Neural cell (in vitro differentiated cells): ENCODE measurements around the gene IFNGR1.

Source experiments
- CTCF ChIP-seq: fragments of 450-650 bp; IDR thresholded peaks from 2 replicates; pipeline ENCODE4 v1.5.1; 2014; ENCODE audit warnings: antibody characterized with exemption, mild to moderate bottlenecking, moderate library complexity; ENCODE audit not compliant: poor library complexity, severe bottlenecking
- EP300 ChIP-seq: fragments of 450-650 bp; conservative IDR thresholded peaks from 2 replicates; pipeline ENCODE4 v1.6.1; 2014; ENCODE audit warnings: antibody characterized with exemption, mild to moderate bottlenecking, moderate library complexity; ENCODE audit not compliant: poor library complexity, severe bottlenecking
- EZH2 ChIP-seq: fragments of 200-600, 300-800 bp; shearing (Covaris generic), sonication (generic); IDR thresholded peaks from 2 replicates; pipeline ENCODE4 v1.6.1; 2014; ENCODE audit warnings: antibody characterized with exemption, low read length, borderline replicate concordance, mild to moderate bottlenecking; ENCODE audit not compliant: insufficient read depth, poor library complexity, severe bottlenecking
- POLR2AphosphoS5 ChIP-seq: IDR thresholded peaks from 2 replicates; pipeline ENCODE4 v1.6.1; 2012
- RAD21 ChIP-seq: fragments of 450-650 bp; conservative IDR thresholded peaks from 2 replicates; pipeline ENCODE4 v1.6.1; 2014; ENCODE audit warnings: antibody characterized with exemption, mild to moderate bottlenecking, moderate library complexity
- REST ChIP-seq: IDR thresholded peaks from 2 replicates; pipeline ENCODE4 v1.6.1; 2012; ENCODE audit warnings: borderline replicate concordance
- SMC3 ChIP-seq: fragments of 450-650 bp; conservative IDR thresholded peaks from 2 replicates; pipeline ENCODE4 v1.6.1; 2014; ENCODE audit warnings: antibody characterized with exemption, mild to moderate bottlenecking, moderate library complexity; ENCODE audit not compliant: poor library complexity
- TAF1 ChIP-seq: IDR thresholded peaks from 2 replicates; pipeline ENCODE4 v1.6.1; 2012; ENCODE audit warnings: low read depth

- no peak for TF ChIP-seq POLR2AphosphoS5
- TF ChIP-seq CTCF = no peak
- TF ChIP-seq RAD21 = no peak
- TF ChIP-seq EP300 = no peak
- no peak for TF ChIP-seq SMC3
- TF ChIP-seq REST = no peak
- no peak for TF ChIP-seq TAF1
- TF ChIP-seq EZH2 = no peak
Observed at GRCh38 chr6:137258170-137258569, 39.0 kb upstream of the IFNGR1 start.
